ENCODE data around the gene PCBP2.

DNA sequence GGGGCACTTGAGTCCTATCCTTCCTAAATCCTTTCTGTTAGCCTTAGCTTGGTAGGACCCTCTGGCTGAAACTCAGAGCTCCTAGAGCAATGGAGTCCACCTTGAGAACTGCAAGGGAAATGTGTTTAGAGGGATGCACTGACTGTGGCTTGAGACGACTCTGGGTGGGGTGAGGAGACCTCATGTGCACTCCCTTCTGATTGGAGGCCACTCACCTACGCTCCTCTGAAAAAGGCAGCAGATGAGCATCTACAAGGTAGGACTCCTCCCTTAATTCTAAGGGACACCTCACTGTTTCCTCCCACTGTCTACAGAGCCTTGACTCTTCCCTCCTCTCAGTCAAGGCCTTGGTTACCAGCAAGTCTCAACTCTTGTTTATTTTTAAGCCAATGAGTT, 46.3 kb downstream of the PCBP2 start:
- TF ChIP-seq, protein P1, sequence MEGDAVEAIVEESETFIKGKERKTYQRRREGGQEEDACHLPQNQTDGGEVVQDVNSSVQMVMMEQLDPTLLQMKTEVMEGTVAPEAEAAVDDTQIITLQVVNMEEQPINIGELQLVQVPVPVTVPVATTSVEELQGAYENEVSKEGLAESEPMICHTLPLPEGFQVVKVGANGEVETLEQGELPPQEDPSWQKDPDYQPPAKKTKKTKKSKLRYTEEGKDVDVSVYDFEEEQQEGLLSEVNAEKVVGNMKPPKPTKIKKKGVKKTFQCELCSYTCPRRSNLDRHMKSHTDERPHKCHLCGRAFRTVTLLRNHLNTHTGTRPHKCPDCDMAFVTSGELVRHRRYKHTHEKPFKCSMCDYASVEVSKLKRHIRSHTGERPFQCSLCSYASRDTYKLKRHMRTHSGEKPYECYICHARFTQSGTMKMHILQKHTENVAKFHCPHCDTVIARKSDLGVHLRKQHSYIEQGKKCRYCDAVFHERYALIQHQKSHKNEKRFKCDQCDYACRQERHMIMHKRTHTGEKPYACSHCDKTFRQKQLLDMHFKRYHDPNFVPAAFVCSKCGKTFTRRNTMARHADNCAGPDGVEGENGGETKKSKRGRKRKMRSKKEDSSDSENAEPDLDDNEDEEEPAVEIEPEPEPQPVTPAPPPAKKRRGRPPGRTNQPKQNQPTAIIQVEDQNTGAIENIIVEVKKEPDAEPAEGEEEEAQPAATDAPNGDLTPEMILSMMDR (IDR thresholded peaks at IDR 0.05 in 8 of 11, conservative IDR thresholded peaks at IDR 0.05 in 3 of 11): no peak
- TF ChIP-seq POLR2AphosphoS5 (IDR thresholded peaks at IDR 0.05): no peak

All from spleen (tissue), 7 donors.